Kidney (tissue), 14 donors: ENCODE results near the gene SMARCE1. TPM values are rescaled to one million over a fixed set of nuclear protein-coding genes. Genes with fewer than 3 reads are reported as not detected.
A peak's percentile ranks its signal among the peaks of the same experiment; 100 is the strongest.

ENCODE experiments used
- DNase-seq, 5 donors: peaks; one replicate each; pipeline ENCODE4 v3.0.0-alpha.2; 2013 to 2020
- FAIRE-seq: peaks from 2 replicates; lab custom pipeline; 2012; peaks lifted over from hg19 to GRCh38; lab: Jason Lieb, UNC
- H3K27ac ChIP-seq, 2 donors: one replicate each; pipeline ENCODE4 v1.7.0; 2013; ENCODE audit warnings: low read depth in 2 of 2, low read length in 2 of 2, inconsistent platforms in 1 of 2
- H3K27me3 ChIP-seq: one replicate; pipeline ENCODE4 v1.7.1; 2013; ENCODE audit warnings: low read length, inconsistent platforms; ENCODE audit not compliant: control insufficient read depth, insufficient read depth
- H3K36me3 ChIP-seq, 3 donors: one replicate each; pipeline versions ENCODE4 v1.7.0 to v1.7.1; 2013; ENCODE audit warnings: low read length in 3 of 3, control low read depth in 1 of 3, inconsistent platforms in 1 of 3; ENCODE audit not compliant: insufficient read depth in 3 of 3, control insufficient read depth in 2 of 3
- H3K4me1 ChIP-seq, 3 donors: one replicate each; pipeline versions ENCODE4 v1.7.0 to v1.7.1; 2013; ENCODE audit warnings: low read length in 3 of 3, inconsistent platforms in 1 of 3, low read depth in 1 of 3; ENCODE audit not compliant: control insufficient read depth in 2 of 3, insufficient read depth in 2 of 3
- H3K4me3 ChIP-seq, 3 donors: one replicate each; pipeline versions ENCODE4 v1.7.0 to v1.8.1; 2013; ENCODE audit warnings: low read length in 3 of 3, control low read depth in 1 of 3, inconsistent platforms in 1 of 3
- H3K9ac ChIP-seq, 3 donors: one replicate each; pipeline versions ENCODE4 v1.7.0 to v1.7.1; 2013; ENCODE audit warnings: low read length in 3 of 3, control low read depth in 1 of 3, inconsistent platforms in 1 of 3
- H3K9me3 ChIP-seq, 3 donors: one replicate each; pipeline versions ENCODE4 v1.7.0 to v1.7.1; 2013; ENCODE audit warnings: low read length in 3 of 3, control low read depth in 1 of 3, inconsistent platforms in 1 of 3; ENCODE audit not compliant: control insufficient read depth in 2 of 3, insufficient read depth in 1 of 3
- intact Hi-C: fragments of 100-400 bp; cut with DNase I; formaldehyde crosslinking; loops from one replicate; pipeline ENCODE4 v1.11.1; 2022
- polyA plus RNA-seq: library from polyadenylated mRNA; stranded (reverse); fragments of 350-450 nt; fragmentation: Illumina TruSeq; extraction: RNeasy Lipid Tissue Mini Kit (QIAGEN cat#74804); gene quantifications from one replicate; pipeline ENCODE4 v1.2.3, GENCODE V29; 2014; ENCODE audit warnings: low read depth, low replicate concordance; ENCODE audit not compliant: insufficient read depth
- total RNA-seq: library from RNA; stranded (reverse); fragmentation: NEBNext Ultra II Directional; extraction: Animal tissue kit (Norgen Biotek cat#: 25700); gene quantifications from one replicate; pipeline ENCODE4 v1.2.1, GENCODE V29; 2021
- TF ChIP-seq, protein P1 (sequence below): IDR thresholded peaks from 3 replicates; pipeline ENCODE4 v1.5.1; 2012; ENCODE audit warnings: mild to moderate bottlenecking, moderate library complexity, borderline replicate concordance; ENCODE audit not compliant: insufficient read depth; ENCODE audit errors: extremely low read depth
- donor health status: control.
- donor health status: control.
- donor health status: control.
- donor health status: control.
- donor health status: control.
- donor health status: DM: yes; HTN: yes; CAD: no.
- donor health status: Normal renal cell carcinoma (clear cell type).

Gene SMARCE1
- total and polyA plus RNA-seq, 2 donors from 2014 or later, result 73.4 to 112 TPM

DNA sequence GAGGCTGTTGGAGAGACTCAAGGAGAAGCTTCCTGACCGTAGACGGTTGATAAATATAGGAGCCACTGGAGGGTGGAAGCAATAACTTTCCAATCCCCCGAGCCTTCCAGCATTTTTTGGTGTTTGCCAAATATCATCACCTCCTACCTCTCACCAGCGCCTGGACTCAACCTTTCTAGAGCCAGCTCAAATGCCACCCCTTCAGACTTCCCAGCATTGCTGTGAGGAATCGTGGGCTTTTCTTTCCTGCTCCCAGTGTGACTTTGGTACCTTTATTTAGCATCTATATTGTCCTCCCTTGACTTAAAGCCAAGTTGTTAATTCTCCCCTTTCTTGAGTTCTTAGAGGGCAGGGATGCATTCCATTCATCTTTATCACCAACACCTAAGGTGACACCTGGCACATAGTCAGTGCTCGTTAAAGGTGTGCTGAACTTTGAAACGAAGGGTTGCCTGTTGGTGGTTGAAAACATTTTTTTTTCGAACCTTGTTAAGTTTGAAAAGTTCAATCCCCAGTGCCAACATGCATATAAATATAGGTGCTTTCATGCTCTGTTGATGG lies 47.1 kb downstream of the SMARCE1 start:
- FAIRE-seq, result no peak
- Histone ChIP-seq H3K36me3 (no peaks in the 10 kb centered on the region), H3K9me3 (no peaks in the 10 kb centered on the region), H3K27me3 (no peaks in the 10 kb centered on the region), H3K4me1 (no peaks in the 10 kb centered on the region), H3K4me3 (no peak overlapping the region), H3K9ac (no peak overlapping the region), H3K27ac (no peak overlapping the region)
- TF ChIP-seq, protein P1, sequence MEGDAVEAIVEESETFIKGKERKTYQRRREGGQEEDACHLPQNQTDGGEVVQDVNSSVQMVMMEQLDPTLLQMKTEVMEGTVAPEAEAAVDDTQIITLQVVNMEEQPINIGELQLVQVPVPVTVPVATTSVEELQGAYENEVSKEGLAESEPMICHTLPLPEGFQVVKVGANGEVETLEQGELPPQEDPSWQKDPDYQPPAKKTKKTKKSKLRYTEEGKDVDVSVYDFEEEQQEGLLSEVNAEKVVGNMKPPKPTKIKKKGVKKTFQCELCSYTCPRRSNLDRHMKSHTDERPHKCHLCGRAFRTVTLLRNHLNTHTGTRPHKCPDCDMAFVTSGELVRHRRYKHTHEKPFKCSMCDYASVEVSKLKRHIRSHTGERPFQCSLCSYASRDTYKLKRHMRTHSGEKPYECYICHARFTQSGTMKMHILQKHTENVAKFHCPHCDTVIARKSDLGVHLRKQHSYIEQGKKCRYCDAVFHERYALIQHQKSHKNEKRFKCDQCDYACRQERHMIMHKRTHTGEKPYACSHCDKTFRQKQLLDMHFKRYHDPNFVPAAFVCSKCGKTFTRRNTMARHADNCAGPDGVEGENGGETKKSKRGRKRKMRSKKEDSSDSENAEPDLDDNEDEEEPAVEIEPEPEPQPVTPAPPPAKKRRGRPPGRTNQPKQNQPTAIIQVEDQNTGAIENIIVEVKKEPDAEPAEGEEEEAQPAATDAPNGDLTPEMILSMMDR, result no peak
- intact Hi-C loops, result no loop called here
- no peak for DNase-seq

DNA sequence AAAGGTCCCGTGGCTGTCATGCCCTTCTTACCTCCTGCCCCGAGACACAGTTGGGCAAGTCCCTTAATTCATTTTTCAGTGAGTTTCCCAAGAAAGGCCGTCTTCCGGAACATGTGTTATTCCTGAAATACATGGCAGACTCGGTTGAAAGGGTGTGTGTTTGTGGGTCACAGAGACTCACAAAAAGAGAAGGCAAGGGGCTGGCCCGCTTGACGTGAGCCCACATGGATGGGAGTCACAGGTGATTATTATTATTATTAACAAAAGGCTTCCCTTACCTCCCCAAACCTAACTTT lies 48.2 kb downstream of the SMARCE1 start:
- TF ChIP-seq, protein P1, result no peak
- H3K4me3 ChIP-seq, result no peak overlapping the region
- FAIRE-seq (no peak), DNase-seq (no peak)
- H3K27me3 ChIP-seq, result no peaks in the 10 kb centered on the region
- no peak overlapping the region for H3K9ac ChIP-seq
- intact Hi-C loops, result no loop called here
- no peaks in the 10 kb centered on the region for H3K4me1 ChIP-seq
- H3K9me3 ChIP-seq, result no peaks in the 10 kb centered on the region
- no peaks in the 10 kb centered on the region for H3K36me3 ChIP-seq
- H3K27ac ChIP-seq, result peak overlapping the region; percentile 43 to 82

DNA sequence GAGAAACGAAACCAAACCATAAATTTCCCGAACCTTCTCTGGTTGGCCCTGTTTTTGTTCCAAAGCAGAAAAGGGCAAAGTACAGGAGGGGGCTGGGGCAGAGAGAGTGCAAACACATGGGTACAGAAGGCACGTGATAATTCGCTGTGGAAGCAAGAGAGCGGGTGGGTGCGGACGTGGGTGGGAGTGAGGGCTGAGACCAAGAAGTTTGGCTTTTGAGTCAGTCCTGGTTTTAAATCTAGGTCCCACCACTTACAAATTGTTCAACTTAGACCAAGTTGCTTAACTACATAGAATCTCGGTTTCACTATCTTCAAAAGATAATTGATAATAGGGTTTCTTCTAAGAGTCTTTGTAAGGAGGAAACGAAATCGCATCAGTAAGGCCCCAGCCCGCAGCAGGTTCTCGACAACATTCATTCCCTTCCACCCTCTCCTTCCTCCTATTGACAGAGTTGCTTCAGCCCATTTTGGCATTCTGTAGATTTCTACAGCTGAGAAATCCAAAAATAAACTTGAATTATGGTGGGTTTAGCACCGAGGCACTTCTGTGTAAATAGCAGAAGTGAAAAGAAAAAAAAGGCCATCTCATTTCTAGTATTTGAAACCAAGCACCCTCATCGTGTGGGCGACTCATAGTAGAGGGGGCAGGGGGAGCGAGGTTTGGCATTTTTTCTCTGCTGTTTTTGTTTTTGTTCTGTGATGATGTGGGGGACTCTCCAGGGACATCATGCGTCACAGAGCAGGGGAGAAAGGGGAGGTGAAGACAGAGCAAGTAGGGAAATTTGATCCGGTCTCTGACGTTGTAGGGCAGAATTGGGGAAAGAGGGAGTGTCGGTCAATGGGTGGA lies 48.8 kb downstream of the SMARCE1 start:
- Histone ChIP-seq H3K27me3 (no peaks in the 10 kb centered on the region), H3K27ac (peak overlapping the region; percentile 26 to 59), H3K9ac (no peak overlapping the region), H3K36me3 (no peaks in the 10 kb centered on the region), H3K4me3 (peak overlapping the region in 1 of 3 donors; percentile 20), H3K4me1 (no peaks in the 10 kb centered on the region), H3K9me3 (no peaks in the 10 kb centered on the region)
- FAIRE-seq (no peak), DNase-seq (peak; percentile 63 to 92 (median 82))
- TF ChIP-seq, protein P1, result no peak
- intact Hi-C loops, result no loop called here

DNA sequence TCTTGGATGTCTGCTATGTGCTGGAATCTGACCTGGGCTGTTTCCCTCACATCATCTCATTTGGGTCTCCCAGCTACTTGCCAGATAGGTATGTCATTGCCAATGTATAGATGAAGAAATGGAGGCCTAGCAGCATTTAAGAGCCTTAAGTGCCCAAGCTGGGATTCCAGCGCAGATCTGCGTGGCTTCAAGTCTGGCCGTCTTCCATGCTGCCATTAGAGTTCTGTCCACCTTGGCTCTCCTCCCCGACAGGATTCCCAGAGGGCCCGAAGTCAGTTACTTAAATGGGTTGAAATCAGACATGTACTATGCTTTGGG lies 49.4 kb downstream of the SMARCE1 start:
- H3K36me3 ChIP-seq, result no peaks in the 10 kb centered on the region
- TF ChIP-seq, protein P1, result no peak
- H3K27me3 ChIP-seq, result no peaks in the 10 kb centered on the region
- no peak overlapping the region for H3K9ac ChIP-seq
- intact Hi-C loops, result no loop called here
- H3K4me3 ChIP-seq, result peak overlapping the region in 1 of 3 donors; percentile 20
- no peaks in the 10 kb centered on the region for H3K4me1 ChIP-seq
- no peak for DNase-seq
- peak overlapping the region; percentile 26 to 59 for H3K27ac ChIP-seq
- no peak for FAIRE-seq
- H3K9me3 ChIP-seq, result no peaks in the 10 kb centered on the region
